ENCODE data around the gene OGDH.
"Not testable (repeated sequence)": the region's sequence is repeated elsewhere in the genome, so short reads cannot be mapped to it uniquely, and the experiment has no call there.

Gene OGDH

DNA sequence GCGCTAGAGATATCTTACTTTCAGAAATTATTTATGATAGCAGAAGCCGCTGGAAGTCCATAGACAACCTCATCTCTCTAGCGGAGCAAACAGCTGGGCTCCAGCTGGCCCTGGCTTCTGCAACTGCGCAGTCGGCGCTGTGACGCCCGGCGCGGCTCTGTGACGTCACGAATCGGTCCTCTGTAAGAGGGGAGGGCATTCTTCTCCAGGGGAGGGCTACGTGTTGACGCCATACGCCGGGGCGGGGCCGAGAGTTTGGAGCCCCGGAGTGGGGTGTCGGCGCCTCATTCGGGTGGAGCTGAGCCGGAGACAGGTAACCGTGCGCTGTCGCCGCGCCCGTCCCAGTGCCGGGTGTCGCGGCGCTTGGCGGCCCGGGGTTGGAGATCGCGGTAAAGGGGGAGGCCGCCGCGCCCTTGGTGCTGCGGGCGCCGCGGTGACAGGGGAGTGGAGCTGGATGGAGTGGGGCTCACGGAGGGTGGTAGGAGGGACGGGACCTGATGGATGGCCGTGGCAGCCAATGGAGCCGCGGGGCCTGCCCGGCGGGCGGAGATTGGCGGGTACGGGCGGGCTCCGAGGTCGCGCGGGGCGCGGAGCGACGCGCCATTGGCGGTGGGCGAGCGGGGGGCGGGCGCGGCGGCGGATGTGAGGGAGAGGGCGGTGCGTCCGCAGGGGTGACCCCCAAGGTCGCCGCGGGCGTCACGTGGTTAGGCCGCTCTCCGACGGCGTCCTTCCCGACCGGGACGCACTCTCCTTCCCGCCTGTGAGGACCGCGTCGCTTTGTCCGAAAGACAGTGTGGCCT is at the start of gene OGDH:
OGDH (plus strand) TSS at position 287 of the 800 bp plus-strand sequence. CDS start 17,717 bp downstream, outside the sequence.
- DNase-seq (ENCODE audit: low read depth), result peak; percentile 95

DNA sequence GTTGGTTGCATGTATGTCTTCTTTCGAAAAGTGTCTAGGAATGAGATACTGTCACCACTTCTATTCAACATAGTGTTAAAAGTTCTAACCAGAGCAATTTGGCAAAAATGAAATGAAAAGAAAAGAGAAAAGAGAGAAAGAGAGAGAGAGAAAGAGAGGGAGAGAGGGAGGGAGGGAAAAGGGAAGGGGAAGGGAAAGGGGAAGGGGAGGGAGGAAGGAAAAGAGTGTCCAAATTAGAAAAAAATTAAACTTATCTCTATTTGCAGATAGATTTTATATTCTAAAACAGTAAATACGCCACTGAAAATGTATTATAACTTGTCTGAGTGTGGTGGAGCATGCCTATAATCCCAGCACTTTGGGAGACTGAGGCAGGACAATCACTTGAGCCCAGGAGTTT is 48.9 kb upstream of the OGDH start:
- no peak for DNase-seq (ENCODE audit: low read depth)

DNA sequence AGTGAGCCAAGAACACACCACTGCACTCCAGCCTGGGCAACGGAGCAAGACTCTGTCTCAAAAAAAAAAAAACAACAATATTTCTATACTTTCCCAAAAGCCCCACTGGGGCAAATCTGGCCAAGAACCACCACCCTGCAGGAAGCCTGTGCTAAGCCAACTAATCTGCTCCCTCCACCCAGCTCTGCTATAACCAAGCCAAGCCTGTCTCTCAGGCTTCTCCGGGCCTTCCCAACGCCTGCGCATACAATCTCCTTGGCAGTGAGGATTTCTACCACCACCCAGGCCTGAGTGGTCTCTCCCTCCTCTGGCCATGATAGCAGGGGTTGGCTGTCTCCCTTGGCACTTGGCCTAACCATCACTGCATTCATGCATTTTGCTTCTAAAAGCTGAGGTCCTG is 46.9 kb upstream of the OGDH start:
- DNase-seq (ENCODE audit: low read depth), result no peak

DNA sequence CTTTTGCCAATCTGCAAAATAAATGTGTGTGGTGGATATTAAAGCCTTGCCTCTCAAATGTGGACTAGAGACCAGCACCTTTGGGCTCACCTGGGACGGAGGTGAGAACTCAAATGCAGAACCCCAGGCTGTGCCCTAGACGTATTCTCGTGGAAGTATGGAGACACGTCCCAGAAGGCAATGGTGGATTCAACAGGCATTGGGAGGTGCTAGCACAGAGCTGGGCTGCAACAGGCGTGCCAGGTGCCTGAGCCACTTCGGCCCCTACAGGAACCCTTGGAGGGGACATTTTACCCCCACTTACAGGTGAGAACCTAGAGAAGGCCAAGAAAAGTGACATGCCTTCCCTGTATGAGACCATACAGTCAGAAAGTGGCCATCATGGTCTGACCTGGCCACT is 44.9 kb upstream of the OGDH start:
- DNase-seq (ENCODE audit: low read depth), result no peak

DNA sequence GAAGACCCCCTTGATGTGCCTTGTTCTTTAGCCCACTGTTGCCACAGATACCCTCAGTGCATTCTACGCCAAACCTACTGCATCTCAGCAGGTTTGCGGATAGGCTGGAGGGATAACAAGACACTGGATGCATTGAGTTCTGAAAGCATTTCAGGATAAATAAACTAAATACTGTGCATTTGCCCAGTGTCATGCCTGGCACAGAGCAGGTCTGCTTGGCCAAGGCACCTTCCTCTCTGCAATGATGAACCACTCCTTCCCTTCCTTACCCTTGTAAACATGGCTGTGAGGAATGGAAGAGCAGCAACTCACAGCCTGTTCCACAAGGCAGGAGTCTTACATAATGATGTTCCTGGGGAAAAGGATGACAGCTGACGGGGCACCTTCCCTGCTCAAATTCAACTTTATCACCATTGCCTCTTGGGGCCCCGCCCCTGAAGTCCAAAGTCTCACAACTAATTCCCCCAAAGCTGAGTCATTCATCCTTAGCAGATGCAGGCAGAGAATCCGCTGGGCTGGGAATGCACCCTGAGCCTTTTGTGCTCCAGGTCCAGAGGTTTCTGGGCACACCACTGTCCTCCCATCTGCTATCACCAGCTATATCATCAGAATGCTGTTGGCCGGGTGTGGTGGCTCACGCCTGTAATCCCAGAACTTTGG is 44.3 kb upstream of the OGDH start:
- DNase-seq (ENCODE audit: low read depth), result no peak

DNA sequence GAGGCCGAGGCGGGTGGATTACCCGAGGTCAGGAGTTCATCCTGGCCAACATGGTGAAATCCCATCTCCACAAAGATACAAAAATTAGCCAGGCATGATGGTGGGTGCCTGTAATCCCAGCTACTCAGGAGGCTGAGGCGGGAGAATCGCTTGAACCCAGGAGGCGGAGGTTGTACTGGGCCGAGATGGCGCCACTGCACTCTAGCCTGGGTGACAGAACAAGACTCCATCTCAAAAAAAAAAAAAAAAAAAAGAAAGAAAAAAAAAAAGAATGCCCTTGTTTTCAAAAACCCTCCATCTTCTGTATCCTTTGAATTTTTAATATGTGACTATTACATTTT is 43.8 kb upstream of the OGDH start:
- DNase-seq (ENCODE audit: low read depth), result not testable (repeated sequence)

DNA sequence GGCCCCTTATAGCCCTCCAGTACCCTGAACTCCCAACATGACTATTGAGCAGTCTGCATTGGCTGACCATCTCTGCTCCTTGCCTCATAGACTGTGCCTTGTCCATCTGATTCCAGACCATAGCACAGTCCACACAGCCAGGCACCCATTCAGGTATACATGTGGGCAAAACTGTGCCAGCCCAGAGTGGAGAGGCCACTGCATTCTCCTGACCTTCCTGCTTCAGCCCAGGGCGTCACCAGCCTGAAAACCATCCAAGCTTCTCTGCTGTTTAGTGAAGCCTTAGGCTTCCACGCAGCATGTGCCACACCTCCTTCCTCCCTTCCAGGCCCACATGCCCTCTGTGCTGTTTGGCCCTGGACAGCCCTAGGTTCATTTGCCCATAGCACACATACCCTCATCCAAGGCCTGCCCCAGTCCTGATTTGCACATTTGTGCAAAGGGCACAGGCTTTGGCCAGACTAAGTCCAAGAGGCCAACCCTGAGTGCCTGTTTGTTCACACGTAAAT is 43.2 kb upstream of the OGDH start:
- DNase-seq (ENCODE audit: low read depth), result no peak

DNA sequence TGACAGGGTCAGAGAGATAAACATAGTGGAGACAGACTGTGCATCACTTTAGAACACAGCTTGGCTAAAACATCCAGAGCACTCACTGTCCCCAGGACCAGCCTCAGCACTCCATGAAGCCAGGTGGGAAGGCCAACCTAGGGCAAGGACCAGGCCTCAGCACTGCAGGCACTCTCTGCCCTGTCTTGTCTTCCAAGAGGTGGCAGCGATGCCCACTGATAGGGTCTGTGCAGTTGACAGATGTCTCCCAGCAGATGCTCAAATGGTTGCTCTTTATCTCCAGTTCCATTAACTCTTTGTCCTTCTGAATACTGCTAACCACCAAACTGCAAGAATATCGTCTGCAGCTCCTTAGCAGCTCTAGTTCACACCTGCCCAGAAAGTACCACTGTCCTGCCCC is 41.8 kb upstream of the OGDH start:
- DNase-seq (ENCODE audit: low read depth), result no peak

DNA sequence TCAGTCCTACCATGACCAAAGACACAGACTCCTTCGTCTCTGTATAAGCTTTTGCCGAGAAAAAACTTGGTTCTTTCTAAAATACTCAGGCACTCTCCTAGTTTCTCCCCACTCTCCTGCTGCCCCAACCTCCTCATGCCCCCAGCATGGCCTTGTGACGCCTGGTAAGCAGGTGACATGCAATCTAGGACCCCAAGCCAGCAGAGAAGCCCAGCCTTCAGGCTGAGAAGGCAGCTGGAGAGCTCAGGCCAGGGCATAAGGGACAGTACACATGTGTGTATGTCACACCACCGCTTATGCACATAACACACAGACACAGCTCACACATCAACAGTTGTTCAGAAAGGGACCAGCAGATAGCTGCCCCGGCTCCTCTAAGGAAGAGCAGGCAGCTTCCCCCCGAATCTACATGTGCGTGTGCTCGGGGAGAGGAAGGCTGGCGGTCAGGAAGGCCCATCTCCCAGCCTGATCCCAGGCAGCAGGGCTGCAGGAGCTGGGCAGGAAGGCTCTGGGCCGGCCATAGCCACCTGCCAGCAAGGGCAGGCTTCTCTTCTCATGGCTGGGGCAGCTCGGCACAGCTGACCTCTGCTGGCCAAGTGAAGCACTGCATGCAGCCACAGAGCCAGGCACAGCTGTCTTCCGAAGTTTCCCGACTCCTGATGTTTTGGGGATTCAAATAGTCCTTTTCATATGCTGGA is 41.2 kb upstream of the OGDH start:
- no peak for DNase-seq (ENCODE audit: low read depth)

DNA sequence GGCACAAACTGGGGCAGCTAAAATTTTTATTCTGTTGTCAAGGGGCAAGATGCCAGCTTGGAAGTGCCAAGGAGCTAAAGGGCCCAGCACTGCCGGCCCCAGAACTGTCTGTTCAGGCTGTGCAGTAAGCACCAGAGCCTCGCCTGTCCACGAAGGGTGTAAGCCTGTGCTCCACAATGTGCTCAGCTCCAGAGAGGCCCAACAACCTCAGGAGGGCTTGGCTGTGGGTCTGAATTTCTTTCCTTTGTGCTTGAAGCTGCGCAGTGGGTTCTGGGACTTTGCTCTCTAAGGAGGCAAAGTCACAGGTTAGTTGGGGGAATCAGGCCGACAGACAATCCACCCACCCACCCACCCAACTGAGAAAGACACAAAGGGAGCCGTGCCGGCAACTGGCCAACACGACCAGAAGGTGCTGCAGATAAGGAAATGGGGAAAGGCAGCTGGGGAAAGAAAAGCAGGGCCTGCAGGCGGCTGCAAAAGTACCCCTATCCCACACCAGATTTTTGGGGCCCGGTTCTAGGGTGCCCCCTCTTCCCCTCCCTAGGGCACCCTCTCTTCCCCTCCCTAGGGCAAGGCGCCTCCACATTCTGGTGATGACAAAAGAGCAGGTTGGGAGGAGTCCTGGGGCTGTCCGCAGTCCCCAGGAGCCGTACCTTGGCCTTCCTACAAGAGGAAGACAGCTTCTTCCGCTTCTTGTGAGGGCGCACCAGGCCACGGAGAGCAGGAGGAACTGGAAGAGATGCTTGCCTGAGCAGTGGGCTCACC is 40.5 kb upstream of the OGDH start:
- DNase-seq (ENCODE audit: low read depth), result no peak

DNA sequence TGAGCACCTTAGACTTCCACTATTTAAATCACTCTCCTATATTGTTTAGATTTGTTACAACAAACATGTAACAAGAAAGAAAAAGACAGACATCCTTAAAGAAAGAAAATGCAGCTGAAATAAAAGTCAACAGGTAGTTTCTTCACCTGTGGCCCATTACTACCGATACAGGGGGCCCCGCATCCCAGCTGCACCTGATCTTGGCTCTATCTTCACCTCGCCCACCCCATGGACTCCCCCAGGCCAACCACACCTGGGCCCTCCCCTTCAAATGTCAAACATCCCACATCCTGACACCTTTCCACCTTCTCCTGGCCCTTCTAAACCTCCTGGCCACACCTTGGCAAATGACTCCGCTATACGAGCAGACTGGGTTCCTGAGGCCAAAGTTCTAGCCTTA is 39.7 kb upstream of the OGDH start:
- DNase-seq (ENCODE audit: low read depth), result no peak

DNA sequence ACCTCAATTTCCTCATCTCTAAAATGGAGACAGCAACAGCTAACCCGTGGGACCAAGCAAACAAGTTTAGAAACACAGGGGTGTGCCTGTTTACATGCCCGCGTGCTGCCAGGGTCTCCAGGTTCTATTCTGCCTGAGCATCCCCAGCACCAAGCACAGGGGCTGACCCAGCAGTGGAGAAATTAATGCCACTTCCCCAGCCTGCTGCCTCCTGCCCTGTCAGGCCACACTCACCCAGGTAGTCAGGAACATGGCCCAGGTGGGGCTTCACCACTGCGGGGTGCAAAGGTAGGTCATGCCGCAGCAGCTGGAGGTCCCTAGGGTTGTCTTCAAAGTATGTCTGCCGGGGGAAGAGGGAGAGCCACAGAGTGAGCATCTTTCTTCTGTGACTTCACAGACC is 38.5 kb upstream of the OGDH start:
- DNase-seq (ENCODE audit: low read depth), result no peak

DNA sequence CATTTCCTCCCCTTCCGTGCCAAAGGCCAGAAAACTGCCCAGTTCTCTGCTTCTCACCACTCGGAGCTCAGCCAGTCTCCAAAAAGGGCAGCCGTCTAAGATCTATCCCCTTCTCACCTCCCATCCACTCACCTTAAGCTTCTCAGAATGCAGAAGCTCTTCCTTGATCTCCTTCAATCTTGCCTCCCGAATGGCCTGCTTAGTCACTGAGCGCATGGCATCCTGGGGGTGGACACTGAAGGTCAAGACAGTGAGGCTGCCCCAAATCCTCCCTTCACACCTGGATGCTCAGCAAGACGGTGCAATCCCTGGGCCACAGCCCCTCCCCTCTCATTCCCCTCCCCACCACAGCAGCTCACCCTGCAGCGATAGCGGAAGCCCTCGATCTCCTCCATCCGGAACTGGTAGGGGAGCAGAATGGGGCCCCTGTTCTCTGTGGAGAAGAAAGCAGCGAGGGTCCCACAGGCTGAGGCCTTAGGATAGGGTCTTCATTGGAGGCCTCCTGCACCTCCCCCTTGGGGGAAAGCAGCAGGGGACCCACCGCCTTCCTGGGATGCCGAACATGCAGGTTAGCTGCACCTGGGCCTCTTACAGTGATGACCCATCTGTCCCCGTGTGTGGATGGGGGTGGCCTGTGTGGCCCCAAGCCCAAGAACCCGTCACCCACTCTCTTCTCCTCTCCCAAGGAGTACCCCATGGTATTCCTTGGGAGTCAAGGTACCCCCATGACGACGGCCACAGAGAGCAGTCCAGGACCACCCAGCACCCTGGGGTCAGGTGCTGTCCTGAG is 37.5 kb upstream of the OGDH start:
- DNase-seq (ENCODE audit: low read depth), result no peak

DNA sequence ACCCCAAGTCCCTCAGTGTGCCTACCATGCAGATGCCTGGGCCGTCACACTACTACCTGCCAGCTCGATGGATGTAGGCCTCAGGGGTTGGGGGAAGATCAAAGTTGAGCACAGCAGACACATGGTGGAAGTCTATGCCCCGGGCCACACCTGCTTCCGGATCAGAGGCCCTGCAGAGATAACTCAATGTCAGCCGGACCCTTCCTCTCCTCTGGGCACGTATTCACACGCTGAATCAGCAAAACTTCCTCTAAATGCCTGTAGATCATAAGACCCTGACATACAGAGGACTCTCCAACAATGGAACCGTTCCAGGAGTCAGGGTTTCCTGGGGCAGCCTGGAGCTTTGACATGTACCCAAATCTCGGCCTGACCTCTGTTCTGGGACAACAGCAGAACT is 36.5 kb upstream of the OGDH start:
- no peak for DNase-seq (ENCODE audit: low read depth)

DNA sequence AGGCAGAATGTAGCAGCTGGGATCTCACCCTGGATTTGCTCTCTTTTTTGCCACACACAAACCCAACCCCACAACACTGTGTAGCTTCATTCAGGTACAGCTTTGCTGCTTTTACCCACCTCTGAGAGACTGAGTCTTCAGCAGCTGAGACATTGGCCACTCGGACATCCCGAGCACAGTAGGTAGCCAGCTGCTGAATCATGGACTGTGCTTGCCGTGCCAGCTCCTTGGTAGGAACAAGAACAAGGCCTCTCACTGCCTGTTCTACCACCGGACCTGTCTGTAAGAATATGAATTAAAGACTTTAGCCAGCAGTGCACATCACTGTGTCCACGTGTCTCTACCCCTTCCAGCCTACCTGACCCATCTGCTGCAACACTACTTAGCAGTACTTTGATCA is 33.7 kb upstream of the OGDH start:
- DNase-seq (ENCODE audit: low read depth), result no peak

DNA sequence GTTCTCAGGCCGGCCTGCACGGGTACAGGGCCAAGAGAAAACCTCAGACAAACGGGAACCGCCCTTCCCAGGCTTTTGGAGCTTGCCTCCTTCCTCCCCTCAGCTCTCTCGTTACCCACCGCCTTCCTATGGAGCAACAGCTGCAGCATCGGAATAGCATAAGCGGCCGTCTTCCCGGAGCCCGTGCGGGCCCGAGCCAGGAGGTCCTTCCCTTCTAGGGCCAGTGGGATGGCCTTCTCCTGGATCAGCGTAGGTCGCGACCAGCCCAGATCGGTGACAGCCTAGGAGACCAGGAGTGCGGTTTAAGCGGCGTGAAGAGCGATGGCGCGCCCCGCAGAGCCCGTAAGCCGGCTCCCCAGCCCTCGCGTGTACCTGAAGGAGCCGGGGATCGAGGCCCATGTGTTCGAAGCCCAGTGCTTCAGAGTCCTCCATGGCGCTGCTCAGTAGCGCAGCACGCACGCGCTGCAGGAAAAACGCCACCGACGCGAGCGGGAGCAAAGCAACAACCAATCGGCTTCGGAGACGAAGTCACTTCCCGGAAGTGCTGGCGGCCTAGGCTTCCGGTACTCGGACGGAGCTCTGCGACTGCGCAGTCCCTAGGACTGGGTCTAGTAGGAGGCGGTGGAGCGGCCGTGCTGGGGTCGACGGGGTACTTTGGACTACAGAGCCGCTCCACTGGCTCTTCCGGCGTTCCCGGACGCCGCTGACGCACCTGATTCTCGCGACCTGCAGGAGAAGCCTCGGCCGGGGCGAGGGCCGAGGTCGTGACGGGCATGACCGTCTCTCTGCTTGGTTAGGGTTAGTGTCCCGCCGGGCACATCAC is 32.8 kb upstream of the OGDH start, which contains the start of gene DDX56:
DDX56 (minus strand) TSS at position 445 of the 823 bp plus-strand sequence; CDS start at position 432, 13 bp downstream.
- peak; percentile 91 for DNase-seq (ENCODE audit: low read depth)

DNA sequence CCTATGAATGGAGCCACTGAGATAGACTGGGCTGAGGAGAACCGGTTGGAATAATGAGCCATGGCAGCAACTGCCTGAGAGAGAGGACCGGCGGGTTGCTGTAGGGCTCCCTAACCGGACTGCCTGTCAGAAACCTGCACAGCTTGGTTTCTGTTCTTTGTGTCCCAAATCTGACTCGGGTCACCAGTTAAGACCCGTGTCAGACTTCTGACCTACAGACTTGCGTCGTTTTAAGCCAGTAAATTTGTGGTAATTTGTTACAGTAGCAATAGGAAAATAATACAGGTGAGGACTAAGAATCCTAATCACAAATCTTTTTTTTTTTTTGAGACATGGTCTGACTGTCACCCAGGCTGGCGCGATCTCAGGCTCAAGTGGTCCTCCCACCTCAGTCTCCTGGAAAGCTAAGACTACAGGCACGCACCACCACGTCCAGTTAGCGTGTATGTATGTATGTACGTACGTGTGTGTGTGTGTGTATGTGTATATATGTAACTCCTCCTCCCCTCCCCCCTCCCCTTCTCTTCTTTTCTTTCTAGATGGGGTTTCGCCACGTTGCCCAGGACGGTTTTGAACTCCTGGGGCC is 32.0 kb upstream of the OGDH start:
- no peak for DNase-seq (ENCODE audit: low read depth)

DNA sequence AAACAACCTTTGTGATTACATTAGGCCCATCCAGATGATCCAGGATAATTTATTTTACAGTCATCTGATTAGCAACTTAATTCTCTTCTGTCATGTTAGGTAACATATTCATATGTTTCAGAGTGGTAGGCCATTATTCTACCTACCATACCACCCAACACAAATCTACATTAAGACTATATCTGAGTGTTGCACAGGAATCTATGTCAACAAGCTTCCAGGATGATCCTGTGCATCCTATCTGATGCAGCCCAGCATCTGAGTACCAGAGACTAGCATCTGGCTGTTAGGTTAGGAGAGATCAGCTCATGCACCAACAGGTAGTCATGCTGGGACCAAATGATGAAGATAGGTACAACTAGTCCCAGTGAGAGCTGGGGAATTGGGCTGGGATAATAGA is 31.4 kb upstream of the OGDH start:
- DNase-seq (ENCODE audit: low read depth), result no peak

DNA sequence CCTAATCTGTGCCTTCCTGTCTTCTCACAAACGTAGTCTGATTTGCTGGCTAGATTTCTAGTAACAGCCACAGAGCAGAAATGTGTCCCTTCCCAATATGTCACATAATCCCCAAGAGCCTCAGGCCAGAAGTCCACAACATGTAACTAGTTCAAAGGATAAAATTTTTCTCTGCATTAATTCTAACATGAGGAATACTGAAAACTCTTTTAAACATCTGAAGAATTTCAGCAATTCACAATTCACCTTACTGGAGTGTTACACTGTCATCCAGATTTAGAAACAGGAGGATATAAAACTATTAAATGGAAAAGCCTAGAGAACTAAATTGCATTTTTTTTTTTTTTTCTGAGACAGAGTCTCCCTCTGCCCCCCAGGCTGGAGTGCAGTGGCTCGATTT is 30.2 kb upstream of the OGDH start:
- DNase-seq (ENCODE audit: low read depth), result no peak

Measured in stromal cell of bone marrow (primary cell).